ENCODE measurements around the gene DYSF.

Gene DYSF

GRCh38 chr2:71715241-71715750 lies 261.9 kb downstream of the DYSF start:
- DNase-seq, result no peak

DNA sequence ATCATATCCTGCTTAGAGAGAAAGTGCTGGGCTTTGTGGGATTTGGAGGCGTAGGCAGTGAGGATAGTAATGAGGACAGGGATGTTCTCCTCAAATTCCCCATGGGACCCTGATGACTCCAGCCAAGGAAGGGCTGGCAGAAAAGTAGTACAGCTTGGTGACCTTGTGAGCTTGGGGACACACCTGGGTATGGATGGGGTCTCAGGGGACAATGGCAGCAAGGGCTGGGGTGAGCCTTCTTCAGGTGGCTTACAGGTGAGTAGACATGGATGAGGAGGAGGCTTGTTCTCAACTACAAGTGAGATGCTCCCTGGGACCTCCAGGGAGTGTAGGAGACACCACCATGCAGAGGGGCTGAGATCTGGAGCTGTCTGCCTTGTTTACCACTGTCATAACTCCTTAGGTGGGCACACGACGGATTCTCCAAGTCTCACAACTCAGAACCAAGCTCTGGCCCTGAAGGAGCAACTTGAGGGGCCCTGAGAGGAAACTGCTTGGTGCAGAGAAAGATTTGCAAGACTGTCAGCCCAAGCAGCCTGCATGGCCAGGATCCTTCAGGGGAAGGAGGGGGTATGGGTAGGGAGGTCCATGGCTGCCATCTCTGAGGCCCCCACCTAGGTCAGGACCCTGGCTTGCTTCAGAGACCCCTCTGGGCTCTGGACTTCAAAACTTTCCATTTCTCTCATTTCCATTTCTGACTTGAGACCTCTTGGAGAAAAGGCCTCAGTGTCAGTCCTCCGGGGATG lies 262.8 kb downstream of the DYSF start:
- DNase-seq, result no peak

GRCh38 chr2:71716697-71717624 lies 263.6 kb downstream of the DYSF start:
- no peak for DNase-seq

- DNase-seq, result no peak
These were observed 265.3 kb downstream of the DYSF start for GRCh38 chr2:71718686-71719085.

GRCh38 chr2:71719520-71720282 lies 266.3 kb downstream of the DYSF start:
- no peak for DNase-seq

DNA sequence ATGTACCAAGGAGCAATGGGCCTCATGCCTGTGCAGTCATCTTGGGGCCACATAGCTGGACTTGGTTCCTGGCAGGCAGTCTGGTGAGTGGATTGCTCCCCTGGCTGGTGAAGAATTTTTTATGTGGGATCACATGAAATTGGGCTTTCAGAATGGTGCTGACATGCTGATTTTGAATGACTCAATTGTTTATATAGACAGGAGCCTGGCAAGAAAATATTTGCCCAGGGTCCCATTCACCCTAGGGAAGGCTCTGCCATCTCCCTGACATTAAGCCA lies 266.9 kb downstream of the DYSF start:
- DNase-seq, result no peak

DNA sequence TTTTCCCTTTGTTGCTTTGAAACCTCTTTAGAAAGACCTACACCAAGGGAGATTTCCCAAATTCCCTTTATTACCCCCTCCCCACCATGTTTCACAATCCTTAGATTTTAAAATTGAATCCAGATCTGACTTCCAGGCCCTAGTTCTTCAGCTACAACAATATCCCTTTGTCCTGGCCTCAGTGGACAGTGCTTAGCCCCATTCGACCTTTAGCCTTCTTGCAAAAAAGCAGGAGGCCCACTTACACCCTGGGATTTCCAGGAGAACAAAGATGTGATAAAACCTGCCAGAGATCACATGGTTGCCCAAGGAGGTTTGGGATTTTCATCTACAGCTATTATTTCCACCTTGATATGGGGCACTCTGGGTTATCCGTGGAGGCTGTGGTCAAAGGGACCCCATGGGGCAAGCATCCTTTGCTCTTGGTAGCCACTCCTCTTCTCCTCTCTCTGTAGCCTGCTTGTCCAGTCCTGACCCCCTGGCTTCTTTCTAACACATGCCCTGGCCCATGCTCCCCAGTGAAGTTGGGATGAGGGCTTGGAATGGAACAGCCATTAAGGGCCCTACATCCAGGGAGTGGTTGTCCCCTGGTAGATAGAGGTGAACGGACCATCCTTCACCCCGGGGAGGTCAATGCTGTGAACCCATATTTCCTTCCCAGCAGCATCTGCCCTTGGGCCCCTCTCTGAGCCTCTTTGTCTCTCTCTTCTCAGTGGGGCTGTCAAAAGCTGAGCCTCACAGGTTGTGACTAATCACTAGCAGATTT lies 267.4 kb downstream of the DYSF start:
- no peak for DNase-seq

DNA sequence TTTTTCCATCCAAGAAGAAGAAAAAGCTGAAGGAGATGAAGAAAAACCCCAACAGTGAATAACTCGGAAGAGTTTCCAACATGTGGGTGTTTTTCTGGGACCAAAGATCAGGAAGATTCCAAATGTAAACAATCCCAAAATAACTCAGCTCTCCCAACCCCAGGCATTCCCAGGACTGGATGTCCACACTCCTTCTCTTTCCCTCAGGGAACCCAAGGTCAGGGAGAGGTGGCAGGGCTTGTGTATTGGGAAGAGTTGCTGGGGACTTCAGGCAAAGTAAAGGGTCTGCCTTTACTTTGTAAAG lies 268.0 kb downstream of the DYSF start:
- DNase-seq, result no peak

- DNase-seq, result no peak
These were observed 268.3 kb downstream of the DYSF start for GRCh38 chr2:71721669-71722068.

- no peak for DNase-seq
These were observed 268.9 kb downstream of the DYSF start for GRCh38 chr2:71722286-71722685.

DNA sequence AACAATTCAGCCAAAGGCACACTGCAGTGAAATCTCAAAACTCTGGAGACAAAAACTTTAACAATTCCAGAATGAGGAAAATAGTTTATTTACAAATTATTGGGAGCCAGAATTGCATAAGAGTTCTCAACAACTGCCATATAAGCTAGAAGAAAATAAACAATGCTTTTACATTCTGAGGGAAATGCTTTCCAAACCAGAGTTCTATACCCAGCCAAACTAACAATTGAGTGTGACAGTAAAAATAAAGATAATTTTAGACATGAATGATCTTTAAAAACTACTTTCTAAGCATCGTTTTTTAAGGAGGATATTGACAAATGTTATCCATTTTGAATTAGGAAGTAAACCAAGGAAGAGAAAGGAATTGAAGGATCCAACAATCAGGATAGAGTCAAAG lies 271.4 kb downstream of the DYSF start:
- DNase-seq, result no peak

GRCh38 chr2:71725836-71726235 lies 272.5 kb downstream of the DYSF start:
- no peak for DNase-seq

DNA sequence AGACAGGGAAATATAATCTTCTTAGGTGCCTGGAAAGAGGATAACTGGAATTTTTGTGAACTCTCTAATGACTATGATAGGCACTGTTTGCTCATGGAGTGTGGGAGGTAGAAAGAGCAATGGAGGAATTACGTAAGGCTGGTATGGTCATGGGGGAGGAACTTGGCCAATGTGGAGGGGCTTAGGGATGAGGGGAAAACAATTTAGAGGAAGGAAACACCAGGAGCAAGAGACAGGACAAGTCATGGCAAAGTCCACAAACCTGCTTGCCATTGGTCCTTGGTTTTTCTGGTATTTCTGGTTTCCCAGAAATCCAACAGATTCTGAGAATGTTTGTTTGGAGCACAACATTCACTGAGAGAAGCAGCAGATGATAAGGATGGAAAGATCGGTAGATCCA lies 274.2 kb downstream of the DYSF start:
- DNase-seq, result no peak

DNA sequence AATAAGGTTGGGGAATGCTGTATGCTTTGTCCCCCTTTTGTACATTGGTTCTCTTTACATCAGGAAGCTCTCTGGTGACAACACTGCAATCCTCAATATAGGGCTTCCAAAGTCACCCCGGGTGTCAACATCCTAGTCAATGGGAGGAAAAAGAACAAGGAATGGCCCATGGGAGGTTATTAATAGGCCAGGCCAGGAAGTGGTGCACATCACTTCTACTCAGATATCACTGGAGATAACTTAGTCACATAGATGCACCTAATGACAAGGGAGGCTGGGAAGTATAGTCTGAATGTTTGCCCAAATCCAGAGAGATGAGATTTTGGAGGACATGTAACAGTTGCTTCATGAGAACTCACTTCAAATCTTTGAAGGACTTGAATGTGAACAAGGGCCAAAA lies 274.7 kb downstream of the DYSF start:
- no peak for DNase-seq

DNA sequence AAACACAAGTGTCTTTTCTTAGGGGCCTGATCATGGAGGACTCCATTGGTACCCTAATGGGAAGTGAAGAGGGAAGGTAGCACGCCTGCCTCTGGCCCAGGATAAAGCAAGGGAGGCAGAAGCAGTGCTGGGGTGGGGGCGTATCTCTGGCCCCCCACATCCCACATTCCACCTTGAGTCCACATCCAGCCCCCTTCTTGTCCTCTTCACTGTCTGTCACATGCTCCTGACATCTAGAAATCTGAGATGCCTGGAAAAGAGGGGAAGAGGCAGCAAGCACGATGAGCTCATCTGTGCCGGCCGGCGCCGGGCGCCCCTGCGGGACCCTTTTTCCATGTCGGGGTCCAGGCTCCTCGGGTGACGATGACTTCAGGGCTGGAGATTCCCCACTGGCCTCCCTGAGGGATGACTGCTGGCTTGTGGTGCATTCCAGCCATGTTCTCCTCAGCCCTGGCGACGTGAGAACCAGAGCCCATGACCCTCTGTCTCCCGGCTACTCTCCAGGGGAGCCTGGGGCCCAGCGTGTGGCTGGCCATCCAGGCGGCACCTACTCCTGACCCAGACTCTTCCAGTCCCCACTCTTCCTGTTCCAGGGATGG lies 277.5 kb downstream of the DYSF start:
- no peak for DNase-seq

DNA sequence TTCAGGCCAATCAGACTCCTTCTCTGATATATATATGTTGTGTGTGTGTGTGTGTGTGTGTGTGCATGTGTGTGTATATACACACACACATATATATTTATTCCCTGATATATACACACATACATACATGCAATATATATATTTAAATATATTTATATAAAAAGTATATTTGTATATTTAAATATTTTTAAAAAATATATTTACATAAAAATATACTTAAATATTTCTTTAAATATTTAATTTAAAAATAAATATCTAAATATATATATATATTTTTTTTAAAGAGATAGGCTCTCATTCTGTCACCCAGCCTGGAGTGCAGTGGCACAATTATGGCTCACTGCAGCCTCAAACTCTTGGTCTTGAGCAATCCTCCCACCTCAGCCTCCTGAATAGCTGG lies 281.3 kb downstream of the DYSF start:
- no peak for DNase-seq

- no peak for DNase-seq
These were observed 282.3 kb downstream of the DYSF start for GRCh38 chr2:71735676-71736075.

Data from activated naive CD4-positive, alpha-beta T cell treated with anti-CD3 and anti-CD28 coated beads, Interleukin-2, amount 50 U/mL, for 16 hours (primary cell).